T-helper 1 cell treated with Interleukin-12 subunit alpha and Interleukin-12 subunit beta and Interleukin-4 antibody, amounts not matched to agents 30 μg/mL and 1 μg/mL, for 36 hours (primary cell): ENCODE data around the gene PRPSAP2.
A peak's percentile ranks its signal among the peaks of the same experiment; 100 is the strongest.
"Not testable (repeated sequence)": the region's sequence is repeated elsewhere in the genome, so short reads cannot be mapped to it uniquely, and the experiment has no call there.

ENCODE experiments used
- H3K27ac Mint-ChIP-seq: one replicate; pipeline ENCODE4 v1.8.0; 2021; ENCODE audit warnings: mild to moderate bottlenecking, mixed read lengths
- H3K27me3 Mint-ChIP-seq: one replicate; pipeline ENCODE4 v1.8.0; 2021; ENCODE audit warnings: low read depth, mixed read lengths
- H3K36me3 Mint-ChIP-seq: one replicate; pipeline ENCODE4 v1.8.0; 2021; ENCODE audit warnings: low read depth, mixed read lengths
- H3K4me1 Mint-ChIP-seq: one replicate; pipeline ENCODE4 v1.8.0; 2021; ENCODE audit warnings: low read depth, mixed read lengths
- H3K4me3 Mint-ChIP-seq: one replicate; pipeline ENCODE4 v1.8.0; 2021; ENCODE audit warnings: mild to moderate bottlenecking, moderate library complexity, mixed read lengths
- H3K9me3 Mint-ChIP-seq: one replicate; pipeline ENCODE4 v1.8.0; 2021; ENCODE audit warnings: mixed read lengths

The PRPSAP2 gene, protein sequence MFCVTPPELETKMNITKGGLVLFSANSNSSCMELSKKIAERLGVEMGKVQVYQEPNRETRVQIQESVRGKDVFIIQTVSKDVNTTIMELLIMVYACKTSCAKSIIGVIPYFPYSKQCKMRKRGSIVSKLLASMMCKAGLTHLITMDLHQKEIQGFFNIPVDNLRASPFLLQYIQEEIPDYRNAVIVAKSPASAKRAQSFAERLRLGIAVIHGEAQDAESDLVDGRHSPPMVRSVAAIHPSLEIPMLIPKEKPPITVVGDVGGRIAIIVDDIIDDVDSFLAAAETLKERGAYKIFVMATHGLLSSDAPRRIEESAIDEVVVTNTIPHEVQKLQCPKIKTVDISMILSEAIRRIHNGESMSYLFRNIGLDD

DNA sequence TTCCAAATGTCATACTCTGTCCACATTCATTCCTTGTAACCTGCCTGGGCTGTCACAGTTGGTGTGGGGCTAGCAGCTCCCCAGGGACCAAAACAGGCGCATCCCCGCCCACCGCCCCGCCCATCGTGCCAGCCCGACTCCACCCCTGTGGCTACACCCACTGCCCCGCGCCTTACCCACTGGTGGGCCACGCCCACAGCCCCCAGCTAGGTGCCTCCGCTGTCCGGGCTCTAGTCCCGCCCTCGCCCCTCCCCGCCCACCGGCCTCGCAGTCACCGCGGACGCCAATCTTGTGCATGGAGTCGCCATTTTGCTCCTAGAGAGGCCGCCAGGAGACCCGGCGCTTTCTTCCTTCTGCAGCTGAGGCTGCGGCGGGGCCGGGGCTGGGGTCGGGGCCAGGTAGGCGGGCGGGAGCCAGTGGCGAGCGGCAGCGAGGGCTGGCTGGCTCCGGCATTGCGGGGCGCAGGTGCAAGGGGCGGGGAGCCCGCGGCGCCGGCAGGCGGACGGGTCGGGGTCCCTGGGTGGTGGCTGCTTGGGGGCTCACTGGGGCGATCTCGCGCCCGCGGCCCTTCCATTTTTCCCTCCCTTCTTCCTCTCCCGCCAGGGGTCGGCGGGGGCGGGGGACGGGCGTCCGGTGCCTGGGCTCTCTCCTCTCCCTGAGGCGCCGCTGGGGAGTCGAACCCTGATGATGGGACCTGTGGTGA is at the start of gene PRPSAP2:
PRPSAP2 (plus strand) TSS at position 268 of the 703 bp plus-strand sequence. CDS start 7,703 bp downstream, outside the sequence.
- peaks cover 45% of the 10 kb centered on the region for H3K4me1 Mint-ChIP-seq
- H3K27ac Mint-ChIP-seq, result peak within 1 kb of the TSS; percentile 80
- no peaks in the 10 kb centered on the region for H3K36me3 Mint-ChIP-seq
- peak within 1 kb of the TSS; percentile 75 for H3K4me3 Mint-ChIP-seq
- H3K27me3 Mint-ChIP-seq, result no peaks in the 10 kb centered on the region
- no peaks in the 10 kb centered on the region for H3K9me3 Mint-ChIP-seq

DNA sequence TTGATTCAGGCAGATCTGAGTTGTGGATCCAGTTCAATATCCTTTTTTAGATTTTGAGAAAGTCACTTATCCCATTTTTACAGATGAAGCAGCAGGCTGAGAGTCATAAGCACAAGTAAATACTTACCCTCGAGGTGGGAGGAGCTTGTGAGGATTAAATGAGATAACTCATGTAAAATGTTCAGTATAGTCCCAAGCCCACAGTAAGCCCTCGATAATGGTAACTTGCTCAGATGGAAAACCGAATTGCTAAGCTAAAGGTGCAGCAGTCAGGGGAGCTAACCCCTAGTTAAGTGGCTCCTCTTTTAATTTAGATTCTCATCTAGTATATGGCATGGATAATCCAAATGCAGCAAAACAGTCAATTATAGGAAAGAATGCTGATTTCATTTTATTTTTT is 42.0 kb upstream of the PRPSAP2 start:
- H3K4me3 Mint-ChIP-seq, H3K27me3 Mint-ChIP-seq, H3K9me3 Mint-ChIP-seq, H3K4me1 Mint-ChIP-seq, H3K36me3 Mint-ChIP-seq, H3K27ac Mint-ChIP-seq: not testable (repeated sequence)

DNA sequence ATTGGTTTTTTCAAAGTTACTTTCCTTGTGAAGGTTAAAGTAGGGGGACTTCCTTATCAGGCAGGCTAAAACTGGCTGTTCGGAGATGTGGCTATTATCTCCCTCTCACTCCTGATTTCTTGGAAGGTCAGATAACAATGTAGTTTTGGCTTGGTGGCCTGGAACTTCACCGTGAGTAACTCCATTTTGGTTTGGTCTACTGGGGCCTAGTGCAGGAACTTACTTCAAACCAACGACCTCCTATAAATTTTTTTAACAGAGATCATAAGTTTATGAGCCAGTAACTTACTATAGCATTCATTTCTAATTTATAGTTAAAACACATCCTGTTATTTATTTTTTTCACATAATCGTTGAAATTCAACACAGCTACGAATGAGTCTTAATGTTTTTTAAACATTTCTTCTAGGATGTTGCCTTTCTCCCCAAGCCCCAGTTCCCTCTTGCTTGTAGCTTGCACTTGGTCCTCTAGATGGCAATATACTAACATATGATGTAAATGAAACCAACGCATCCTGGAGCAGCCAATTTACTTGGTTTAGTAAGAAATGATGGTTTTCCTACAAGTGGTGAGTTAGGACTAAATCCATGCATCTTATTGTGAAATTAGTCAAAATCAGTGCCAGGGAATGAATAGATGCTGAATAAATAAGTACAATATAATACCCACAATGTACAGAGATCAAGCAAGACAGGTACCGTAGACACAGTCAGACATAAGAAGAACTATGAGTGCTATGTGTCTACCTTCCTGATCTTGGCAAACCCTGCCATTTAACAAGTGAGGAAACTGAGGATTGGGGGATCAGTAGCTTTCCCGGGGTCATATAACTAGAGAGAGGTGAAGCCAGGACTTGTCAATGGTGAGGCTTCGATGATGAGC is 41.2 kb upstream of the PRPSAP2 start:
- not testable (repeated sequence) for H3K4me3 Mint-ChIP-seq, H3K36me3 Mint-ChIP-seq, H3K27me3 Mint-ChIP-seq, H3K9me3 Mint-ChIP-seq, H3K27ac Mint-ChIP-seq, H3K4me1 Mint-ChIP-seq

DNA sequence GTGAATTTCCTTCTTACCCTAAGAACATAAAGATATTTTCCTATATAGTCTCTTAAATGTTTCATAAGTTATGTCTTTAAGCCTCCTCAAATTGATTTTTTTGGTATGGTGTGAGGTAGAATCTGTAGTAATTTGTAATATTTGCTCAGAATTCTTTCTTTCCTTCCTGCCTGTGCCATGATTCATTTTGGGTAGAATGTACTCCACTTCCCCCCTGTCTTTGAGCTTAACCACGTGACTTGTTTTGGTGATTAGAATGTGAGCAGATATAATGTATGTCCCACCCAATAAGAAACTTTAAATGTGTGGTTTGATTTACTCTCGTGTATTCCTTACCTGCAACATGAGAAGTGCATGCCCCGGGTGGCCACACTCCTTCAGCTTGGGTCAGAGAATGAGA is 36.5 kb upstream of the PRPSAP2 start:
- H3K27ac Mint-ChIP-seq, H3K4me1 Mint-ChIP-seq, H3K4me3 Mint-ChIP-seq, H3K27me3 Mint-ChIP-seq, H3K36me3 Mint-ChIP-seq, H3K9me3 Mint-ChIP-seq: not testable (repeated sequence)

DNA sequence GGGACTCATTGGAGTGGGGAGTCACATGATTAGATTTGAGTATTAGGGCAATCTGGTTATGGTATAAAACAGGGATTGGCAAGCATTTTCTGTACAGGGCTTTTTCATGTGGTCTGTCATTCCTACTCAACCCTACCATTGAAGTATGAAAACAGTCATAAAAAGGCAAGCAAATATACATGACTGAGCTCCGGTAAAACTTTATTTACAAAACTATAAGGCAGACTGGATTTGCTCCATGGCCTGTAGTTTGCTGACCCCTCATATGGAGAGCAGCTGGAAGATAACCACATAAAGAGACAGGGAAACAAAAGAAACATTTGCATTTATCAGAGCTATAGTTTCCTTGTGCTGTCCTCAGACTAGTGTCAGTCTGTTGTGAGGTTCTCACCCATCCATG is 30.3 kb upstream of the PRPSAP2 start:
- H3K4me3 Mint-ChIP-seq, H3K4me1 Mint-ChIP-seq, H3K27me3 Mint-ChIP-seq, H3K27ac Mint-ChIP-seq, H3K36me3 Mint-ChIP-seq, H3K9me3 Mint-ChIP-seq: not testable (repeated sequence)

DNA sequence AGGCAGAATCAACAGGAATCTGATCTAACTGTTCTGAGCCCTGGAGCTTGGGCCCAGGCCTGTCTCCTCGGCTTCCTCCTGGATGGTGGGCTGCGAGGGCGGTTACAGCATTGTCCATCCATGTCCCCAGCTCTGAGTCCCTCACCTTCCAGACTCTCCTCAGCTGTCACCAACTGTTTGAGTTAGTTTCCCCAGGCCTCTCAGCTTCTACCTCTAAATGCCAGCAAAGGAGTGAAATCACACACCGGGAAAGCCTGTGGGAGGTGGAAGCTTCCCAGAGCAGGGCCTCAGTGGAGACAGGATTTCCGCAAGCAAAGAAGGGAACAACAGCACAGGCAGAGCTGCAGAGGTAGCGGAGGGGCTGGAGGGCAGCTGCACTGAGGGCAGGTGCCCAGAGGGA is 9.4 kb upstream of the PRPSAP2 start:
- Mint-ChIP-seq H3K36me3 (no peaks in the 10 kb centered on the region), H3K9me3 (no peaks in the 10 kb centered on the region), H3K4me3 (no peak overlapping the region), H3K4me1 (peaks cover 1% of the 10 kb centered on the region), H3K27me3 (peaks cover 4% of the 10 kb centered on the region), H3K27ac (no peak overlapping the region)

DNA sequence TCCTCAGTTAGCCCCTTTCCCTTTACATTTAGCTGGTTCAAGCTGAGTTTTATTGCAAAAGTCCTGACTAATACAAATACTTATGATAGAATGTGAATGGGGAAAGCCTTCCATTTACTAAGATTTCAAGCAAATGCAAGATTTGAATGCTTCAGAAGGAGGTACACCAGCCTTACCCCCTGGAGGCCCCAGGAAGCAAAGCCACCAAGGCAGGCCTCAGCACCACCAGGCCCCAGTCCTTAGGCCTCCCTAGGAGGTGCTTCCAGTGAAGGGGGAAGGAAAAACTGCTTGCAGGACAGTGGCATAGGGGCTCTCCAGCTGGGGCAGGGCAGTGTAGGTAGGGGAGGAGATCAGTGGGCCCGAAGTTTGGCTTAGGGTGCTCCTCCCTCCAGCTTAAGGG is 7.3 kb upstream of the PRPSAP2 start:
- H3K4me1 Mint-ChIP-seq, result peaks cover 9% of the 10 kb centered on the region
- no peak overlapping the region for H3K4me3 Mint-ChIP-seq
- no peaks in the 10 kb centered on the region for H3K36me3 Mint-ChIP-seq
- H3K27ac Mint-ChIP-seq, result no peak overlapping the region
- no peaks in the 10 kb centered on the region for H3K9me3 Mint-ChIP-seq
- H3K27me3 Mint-ChIP-seq, result no peaks in the 10 kb centered on the region

DNA sequence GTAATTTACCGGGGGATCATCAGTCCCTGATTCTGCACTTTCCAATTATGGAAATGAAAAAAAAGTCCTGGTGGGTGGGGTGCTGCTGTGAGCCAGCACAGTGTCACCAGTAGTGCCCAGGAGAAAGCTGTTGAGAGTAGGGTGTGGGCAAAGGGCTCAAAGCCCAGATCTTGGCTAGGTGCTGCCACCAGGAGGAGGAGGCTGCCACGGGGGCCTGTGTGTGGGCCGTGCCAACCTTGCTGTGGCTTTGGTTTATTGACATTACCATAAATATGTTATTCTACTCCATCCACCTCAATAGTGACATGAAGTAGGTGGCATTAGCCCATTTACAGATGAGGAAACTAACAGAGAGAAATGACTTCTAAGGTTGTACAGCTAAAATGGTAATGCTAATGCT is 6.7 kb upstream of the PRPSAP2 start:
- Mint-ChIP-seq H3K4me1 (peaks cover 11% of the 10 kb centered on the region), H3K4me3 (no peak overlapping the region), H3K9me3 (no peaks in the 10 kb centered on the region), H3K36me3 (no peaks in the 10 kb centered on the region), H3K27ac (no peak overlapping the region), H3K27me3 (no peaks in the 10 kb centered on the region)

DNA sequence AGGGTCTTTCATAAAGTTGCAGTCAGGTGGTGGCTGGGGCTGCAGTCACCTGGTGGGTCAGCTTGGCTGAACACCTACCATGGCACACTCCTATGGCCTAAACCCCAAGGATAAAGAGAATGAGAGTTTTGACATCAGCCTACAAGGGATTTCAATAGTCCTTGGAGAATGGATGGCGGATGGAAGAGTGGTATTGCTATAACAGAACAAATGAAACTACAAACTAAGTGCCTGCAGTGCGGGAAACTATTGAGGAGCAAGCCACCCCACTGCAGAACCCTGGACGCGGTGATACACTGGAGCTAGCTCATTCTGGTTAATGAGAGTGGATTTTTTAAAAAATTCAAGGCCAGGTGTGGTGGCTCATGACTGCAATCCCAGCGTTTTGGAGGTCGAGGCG is 3.0 kb upstream of the PRPSAP2 start:
- H3K9me3 Mint-ChIP-seq, result no peaks in the 10 kb centered on the region
- no peaks in the 10 kb centered on the region for H3K36me3 Mint-ChIP-seq
- peaks cover 27% of the 10 kb centered on the region for H3K4me1 Mint-ChIP-seq
- no peak overlapping the region for H3K27ac Mint-ChIP-seq
- H3K4me3 Mint-ChIP-seq, result peak overlapping the region; percentile 78
- no peaks in the 10 kb centered on the region for H3K27me3 Mint-ChIP-seq

DNA sequence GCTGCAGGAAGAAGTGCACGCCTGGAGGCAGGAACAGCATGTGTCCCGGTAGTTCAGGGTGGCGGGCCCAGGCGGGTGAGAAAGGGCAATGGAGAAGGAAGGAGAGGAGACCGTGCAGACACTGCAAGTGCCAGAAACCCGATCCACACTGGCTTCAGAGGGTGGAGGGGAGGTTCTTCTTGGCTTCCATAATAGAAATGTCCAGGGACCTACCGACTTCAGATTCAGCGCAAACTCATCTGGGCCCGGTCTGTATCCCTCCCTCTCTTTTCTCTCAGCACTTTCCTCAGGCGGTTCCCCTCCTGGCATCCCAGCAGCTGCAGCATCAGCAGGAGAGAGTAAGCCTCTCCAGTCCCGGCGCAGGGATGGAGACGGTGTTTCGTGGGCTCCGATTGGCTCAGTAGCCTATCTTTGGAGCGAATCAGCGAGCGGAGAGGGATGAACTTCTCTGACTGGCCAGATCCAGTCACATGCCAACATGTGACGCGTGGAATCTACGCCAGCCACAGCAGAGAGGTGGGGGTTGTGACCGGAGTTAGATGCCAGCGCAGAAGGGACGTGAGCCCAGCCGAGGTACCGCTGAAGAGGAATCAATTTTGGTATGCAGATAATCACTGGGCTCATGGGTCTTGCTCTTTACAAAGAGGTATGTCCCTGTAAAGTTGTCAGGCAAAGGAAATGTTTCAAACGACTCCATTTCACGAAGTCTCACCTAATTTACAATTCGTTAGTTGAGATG is 1.9 kb upstream of the PRPSAP2 start:
- H3K4me3 Mint-ChIP-seq, result peak overlapping the region; percentile 91
- no peaks in the 10 kb centered on the region for H3K27me3 Mint-ChIP-seq
- no peaks in the 10 kb centered on the region for H3K36me3 Mint-ChIP-seq
- H3K27ac Mint-ChIP-seq, result peak overlapping the region; percentile 87
- no peaks in the 10 kb centered on the region for H3K9me3 Mint-ChIP-seq
- H3K4me1 Mint-ChIP-seq, result peaks cover 38% of the 10 kb centered on the region

DNA sequence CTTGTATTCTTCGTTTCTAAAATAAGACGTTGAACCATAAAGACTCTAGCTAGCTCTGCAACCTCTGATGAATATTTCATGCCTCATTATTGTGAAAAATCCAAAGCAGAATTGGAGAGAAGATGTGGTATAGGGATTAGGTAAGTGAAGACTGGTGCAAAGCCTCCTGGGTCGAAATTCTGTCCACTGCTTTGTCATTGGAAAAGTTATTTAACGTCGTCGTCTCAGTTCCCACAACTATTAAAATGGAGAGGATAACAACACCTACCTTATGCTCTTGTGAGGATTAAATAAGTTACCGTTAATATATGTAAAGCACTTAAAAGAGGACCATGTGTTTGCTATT is 1.4 kb upstream of the PRPSAP2 start:
- H3K4me1 Mint-ChIP-seq, result peaks cover 40% of the 10 kb centered on the region
- no peaks in the 10 kb centered on the region for H3K9me3 Mint-ChIP-seq
- H3K27ac Mint-ChIP-seq, result peak overlapping the region; percentile 87
- no peaks in the 10 kb centered on the region for H3K36me3 Mint-ChIP-seq
- H3K27me3 Mint-ChIP-seq, result no peaks in the 10 kb centered on the region
- peak overlapping the region; percentile 91 for H3K4me3 Mint-ChIP-seq

DNA sequence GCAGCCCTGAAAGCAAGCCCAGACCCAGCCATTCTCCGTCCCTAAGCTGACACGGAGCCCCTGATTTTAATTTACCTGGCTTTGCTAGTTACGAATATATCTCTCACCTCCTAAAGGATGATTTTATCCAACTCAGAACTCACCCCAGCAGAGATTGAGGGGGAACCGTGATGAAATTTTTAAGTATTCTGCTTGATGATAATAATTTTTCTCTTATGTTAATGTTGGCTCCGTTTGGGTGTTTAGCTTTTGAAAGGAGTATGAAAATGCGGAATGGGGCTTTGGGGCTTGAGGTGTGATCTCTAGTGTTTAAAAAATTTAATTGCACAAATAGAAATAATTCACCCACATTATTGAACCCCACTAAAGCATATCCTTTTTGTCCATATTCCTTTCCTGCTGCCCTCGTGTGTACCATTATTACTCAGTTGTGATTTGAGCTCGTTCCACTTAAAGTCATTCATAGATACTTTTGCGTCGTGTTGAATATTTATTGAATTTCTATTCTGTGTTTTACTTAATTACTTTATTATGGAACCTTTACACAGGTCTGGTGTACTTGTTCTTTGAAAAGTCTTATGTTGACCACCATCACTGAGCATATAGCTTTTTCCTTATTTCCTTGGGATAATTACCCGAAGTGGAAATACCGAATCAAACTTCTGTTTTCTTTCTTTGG is 775 bp downstream of the PRPSAP2 start:
- Mint-ChIP-seq H3K9me3 (no peaks in the 10 kb centered on the region), H3K4me3 (peak overlapping the region; percentile 75), H3K27ac (peak overlapping the region; percentile 80), H3K27me3 (no peaks in the 10 kb centered on the region), H3K36me3 (peaks cover 1% of the 10 kb centered on the region), H3K4me1 (peaks cover 45% of the 10 kb centered on the region)

DNA sequence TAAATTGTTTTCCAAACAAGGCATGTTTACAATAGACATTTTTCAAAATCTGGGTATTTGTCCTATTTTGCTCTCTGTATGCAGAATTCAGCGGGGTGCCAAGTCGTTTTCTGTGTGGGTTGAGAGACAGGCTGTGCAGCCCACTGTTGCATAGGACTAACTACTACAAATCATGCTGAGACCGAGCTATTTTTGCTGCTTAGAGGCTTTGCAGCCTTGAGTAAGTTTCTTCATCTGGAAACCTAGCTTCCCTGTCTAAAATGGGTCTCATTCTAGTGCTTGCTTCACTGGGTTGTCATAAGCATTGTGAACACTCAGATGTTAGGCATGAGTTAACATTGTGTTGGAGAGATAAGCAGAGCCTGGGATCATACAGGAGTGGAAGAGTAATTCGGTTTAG is 1.3 kb downstream of the PRPSAP2 start:
- Mint-ChIP-seq H3K27me3 (no peaks in the 10 kb centered on the region), H3K4me3 (peak overlapping the region; percentile 75), H3K36me3 (peaks cover 1% of the 10 kb centered on the region), H3K4me1 (peaks cover 45% of the 10 kb centered on the region), H3K27ac (peak overlapping the region; percentile 67), H3K9me3 (no peaks in the 10 kb centered on the region)
